GM12878 (cell line): ENCODE measurements around the gene CLDN6. TPM values are rescaled to one million over a fixed set of nuclear protein-coding genes. Genes with fewer than 3 reads are reported as not detected.
A peak's percentile ranks its signal among the peaks of the same experiment; 100 is the strongest.

Experiments
- CREM ChIP-seq: IDR thresholded peaks from 2 replicates; pipeline ENCODE4 v1.6.1; 2014; ENCODE audit warnings: antibody characterized with exemption, low read depth
- IRF4 ChIP-seq: IDR thresholded peaks from 2 replicates; pipeline ENCODE4 v1.6.1; 2011; ENCODE audit warnings: low read depth, low read length
- PML ChIP-seq: IDR thresholded peaks from 2 replicates; pipeline ENCODE4 v1.6.1; 2012; ENCODE audit warnings: low read length, inconsistent platforms
- SMAD5 ChIP-seq: IDR thresholded peaks from 2 replicates; pipeline ENCODE4 v1.6.1; 2016; ENCODE audit warnings: antibody characterized with exemption, low read depth
- polyA plus RNA-seq, 11 experiments: library from polyadenylated mRNA; depleted of rRNA in 4 of 11; unstranded in 6 of 11; stranded (reverse) in 5 of 11; fragments of >200 nt; fragmentation: Nextera tagmentation in 4 of 11; fragmentation: Illumina TruSeq in 1 of 11; extraction: Ambion mirVana in 4 of 11; extraction: Trizol in 1 of 11; gene quantifications; 1 replicate in 1 of 11; 2 replicates in 10 of 11; pipeline versions ENCODE4 v1.2.1 to v1.2.3, GENCODE V29; 2011 to 2016; ENCODE audit warnings: inconsistent platforms in 2 of 11, missing spikeins in 2 of 11, low read depth in 1 of 11
- total RNA-seq, 4 experiments: library from RNA; depleted of rRNA in 3 of 4; stranded (reverse); fragments of >200 nt in 3 of 4; fragmentation: Illumina TruSeq in 1 of 4; extraction: Trizol in 1 of 4; gene quantifications; 2 replicates each; pipeline versions ENCODE4 v1.2.1 to v1.2.3, GENCODE V29; 2013 to 2021
- TF ChIP-seq, protein P1 (sequence below): IDR thresholded peaks from 2 replicates; pipeline ENCODE4 v1.6.1; 2012; ENCODE audit warnings: improper control_type of control experiment, low read depth, low read length; ENCODE audit not compliant: insufficient replicate concordance
- TF ChIP-seq, protein P2 (sequence below): fragments of 450-650 bp; formaldehyde crosslinking; IDR thresholded peaks from 2 replicates; pipeline ENCODE4 v1.4.0; 2020; ENCODE audit warnings: mild to moderate bottlenecking, moderate library complexity
- TF ChIP-seq, protein P3 (sequence below): IDR thresholded peaks from 2 replicates; pipeline ENCODE4 v1.6.1; 2012; ENCODE audit warnings: low read length, inconsistent platforms
- TF ChIP-seq, protein P4 (sequence below): fragments of 450-650 bp; IDR thresholded peaks from 2 replicates; pipeline ENCODE4 v1.6.1; 2016; ENCODE audit warnings: mild to moderate bottlenecking, moderate library complexity, borderline replicate concordance

Gene CLDN6
- total and polyA plus RNA-seq, 10 of the 15 experiments (the other 5 are each of a cell fraction or from before 2014, with no cell fraction given), result 0.15 to 0.26 (median 0.23) TPM; not detected in 7

DNA sequence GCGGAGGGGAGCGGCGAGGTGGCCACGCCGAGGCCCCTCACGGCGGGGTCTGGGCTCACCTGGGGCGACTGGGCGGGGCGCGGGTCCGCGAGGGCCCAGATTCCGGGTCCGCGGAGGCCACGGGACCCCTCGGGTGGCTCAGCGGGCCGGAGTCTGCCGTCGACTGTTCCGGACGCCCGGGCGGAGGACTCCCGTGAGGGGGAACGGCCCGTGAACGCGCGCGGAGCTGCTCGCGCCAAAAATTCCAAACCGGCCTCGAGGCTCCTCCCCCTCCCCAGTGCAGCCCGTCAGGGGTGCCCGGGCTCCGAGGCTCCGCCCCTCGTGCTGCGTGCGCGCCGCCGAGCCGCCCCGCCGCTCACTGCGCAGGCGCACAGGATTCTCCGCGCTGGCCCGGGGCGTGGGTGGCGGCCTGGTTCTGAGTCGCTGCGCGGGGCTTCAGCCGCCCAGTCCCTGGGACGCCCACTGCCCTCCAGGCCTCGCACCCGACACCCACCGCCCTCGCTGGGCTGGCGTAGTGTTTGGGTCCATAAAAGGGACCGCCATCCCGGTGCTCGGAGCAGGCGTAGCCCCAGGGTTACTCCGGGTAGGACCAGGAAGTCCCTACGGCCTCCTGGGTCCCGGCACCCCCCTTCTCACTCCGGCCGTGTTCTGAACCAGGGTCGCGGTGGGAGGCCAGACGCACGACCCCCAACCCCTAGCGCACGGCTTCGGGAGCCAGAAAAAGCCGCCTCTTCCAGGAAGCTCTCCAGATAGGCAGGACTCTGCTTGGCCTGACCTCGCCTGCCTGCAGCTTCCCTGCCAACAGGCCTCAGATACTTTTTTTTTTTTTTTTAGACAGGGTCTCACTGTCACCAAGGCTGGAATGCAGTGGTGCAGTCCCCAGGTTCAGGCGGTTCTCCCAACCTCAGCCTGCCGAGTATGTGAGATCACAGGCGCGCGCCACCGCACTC is 37.5 kb downstream of the CLDN6 start, which contains the start of gene PKMYT1 (continued):
- TF ChIP-seq, protein P1, sequence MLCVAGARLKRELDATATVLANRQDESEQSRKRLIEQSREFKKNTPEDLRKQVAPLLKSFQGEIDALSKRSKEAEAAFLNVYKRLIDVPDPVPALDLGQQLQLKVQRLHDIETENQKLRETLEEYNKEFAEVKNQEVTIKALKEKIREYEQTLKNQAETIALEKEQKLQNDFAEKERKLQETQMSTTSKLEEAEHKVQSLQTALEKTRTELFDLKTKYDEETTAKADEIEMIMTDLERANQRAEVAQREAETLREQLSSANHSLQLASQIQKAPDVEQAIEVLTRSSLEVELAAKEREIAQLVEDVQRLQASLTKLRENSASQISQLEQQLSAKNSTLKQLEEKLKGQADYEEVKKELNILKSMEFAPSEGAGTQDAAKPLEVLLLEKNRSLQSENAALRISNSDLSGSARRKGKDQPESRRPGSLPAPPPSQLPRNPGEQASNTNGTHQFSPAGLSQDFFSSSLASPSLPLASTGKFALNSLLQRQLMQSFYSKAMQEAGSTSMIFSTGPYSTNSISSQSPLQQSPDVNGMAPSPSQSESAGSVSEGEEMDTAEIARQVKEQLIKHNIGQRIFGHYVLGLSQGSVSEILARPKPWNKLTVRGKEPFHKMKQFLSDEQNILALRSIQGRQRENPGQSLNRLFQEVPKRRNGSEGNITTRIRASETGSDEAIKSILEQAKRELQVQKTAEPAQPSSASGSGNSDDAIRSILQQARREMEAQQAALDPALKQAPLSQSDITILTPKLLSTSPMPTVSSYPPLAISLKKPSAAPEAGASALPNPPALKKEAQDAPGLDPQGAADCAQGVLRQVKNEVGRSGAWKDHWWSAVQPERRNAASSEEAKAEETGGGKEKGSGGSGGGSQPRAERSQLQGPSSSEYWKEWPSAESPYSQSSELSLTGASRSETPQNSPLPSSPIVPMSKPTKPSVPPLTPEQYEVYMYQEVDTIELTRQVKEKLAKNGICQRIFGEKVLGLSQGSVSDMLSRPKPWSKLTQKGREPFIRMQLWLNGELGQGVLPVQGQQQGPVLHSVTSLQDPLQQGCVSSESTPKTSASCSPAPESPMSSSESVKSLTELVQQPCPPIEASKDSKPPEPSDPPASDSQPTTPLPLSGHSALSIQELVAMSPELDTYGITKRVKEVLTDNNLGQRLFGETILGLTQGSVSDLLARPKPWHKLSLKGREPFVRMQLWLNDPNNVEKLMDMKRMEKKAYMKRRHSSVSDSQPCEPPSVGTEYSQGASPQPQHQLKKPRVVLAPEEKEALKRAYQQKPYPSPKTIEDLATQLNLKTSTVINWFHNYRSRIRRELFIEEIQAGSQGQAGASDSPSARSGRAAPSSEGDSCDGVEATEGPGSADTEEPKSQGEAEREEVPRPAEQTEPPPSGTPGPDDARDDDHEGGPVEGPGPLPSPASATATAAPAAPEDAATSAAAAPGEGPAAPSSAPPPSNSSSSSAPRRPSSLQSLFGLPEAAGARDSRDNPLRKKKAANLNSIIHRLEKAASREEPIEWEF, result no peak
- no peak for TF ChIP-seq IRF4
- no peak for TF ChIP-seq CREM
- TF ChIP-seq, protein P2, sequence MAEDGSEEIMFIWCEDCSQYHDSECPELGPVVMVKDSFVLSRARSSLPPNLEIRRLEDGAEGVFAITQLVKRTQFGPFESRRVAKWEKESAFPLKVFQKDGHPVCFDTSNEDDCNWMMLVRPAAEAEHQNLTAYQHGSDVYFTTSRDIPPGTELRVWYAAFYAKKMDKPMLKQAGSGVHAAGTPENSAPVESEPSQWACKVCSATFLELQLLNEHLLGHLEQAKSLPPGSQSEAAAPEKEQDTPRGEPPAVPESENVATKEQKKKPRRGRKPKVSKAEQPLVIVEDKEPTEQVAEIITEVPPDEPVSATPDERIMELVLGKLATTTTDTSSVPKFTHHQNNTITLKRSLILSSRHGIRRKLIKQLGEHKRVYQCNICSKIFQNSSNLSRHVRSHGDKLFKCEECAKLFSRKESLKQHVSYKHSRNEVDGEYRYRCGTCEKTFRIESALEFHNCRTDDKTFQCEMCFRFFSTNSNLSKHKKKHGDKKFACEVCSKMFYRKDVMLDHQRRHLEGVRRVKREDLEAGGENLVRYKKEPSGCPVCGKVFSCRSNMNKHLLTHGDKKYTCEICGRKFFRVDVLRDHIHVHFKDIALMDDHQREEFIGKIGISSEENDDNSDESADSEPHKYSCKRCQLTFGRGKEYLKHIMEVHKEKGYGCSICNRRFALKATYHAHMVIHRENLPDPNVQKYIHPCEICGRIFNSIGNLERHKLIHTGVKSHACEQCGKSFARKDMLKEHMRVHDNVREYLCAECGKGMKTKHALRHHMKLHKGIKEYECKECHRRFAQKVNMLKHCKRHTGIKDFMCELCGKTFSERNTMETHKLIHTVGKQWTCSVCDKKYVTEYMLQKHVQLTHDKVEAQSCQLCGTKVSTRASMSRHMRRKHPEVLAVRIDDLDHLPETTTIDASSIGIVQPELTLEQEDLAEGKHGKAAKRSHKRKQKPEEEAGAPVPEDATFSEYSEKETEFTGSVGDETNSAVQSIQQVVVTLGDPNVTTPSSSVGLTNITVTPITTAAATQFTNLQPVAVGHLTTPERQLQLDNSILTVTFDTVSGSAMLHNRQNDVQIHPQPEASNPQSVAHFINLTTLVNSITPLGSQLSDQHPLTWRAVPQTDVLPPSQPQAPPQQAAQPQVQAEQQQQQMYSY, result no peak
- TF ChIP-seq, protein P3, sequence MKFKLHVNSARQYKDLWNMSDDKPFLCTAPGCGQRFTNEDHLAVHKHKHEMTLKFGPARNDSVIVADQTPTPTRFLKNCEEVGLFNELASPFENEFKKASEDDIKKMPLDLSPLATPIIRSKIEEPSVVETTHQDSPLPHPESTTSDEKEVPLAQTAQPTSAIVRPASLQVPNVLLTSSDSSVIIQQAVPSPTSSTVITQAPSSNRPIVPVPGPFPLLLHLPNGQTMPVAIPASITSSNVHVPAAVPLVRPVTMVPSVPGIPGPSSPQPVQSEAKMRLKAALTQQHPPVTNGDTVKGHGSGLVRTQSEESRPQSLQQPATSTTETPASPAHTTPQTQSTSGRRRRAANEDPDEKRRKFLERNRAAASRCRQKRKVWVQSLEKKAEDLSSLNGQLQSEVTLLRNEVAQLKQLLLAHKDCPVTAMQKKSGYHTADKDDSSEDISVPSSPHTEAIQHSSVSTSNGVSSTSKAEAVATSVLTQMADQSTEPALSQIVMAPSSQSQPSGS, result no peak
- TF ChIP-seq, protein P4, sequence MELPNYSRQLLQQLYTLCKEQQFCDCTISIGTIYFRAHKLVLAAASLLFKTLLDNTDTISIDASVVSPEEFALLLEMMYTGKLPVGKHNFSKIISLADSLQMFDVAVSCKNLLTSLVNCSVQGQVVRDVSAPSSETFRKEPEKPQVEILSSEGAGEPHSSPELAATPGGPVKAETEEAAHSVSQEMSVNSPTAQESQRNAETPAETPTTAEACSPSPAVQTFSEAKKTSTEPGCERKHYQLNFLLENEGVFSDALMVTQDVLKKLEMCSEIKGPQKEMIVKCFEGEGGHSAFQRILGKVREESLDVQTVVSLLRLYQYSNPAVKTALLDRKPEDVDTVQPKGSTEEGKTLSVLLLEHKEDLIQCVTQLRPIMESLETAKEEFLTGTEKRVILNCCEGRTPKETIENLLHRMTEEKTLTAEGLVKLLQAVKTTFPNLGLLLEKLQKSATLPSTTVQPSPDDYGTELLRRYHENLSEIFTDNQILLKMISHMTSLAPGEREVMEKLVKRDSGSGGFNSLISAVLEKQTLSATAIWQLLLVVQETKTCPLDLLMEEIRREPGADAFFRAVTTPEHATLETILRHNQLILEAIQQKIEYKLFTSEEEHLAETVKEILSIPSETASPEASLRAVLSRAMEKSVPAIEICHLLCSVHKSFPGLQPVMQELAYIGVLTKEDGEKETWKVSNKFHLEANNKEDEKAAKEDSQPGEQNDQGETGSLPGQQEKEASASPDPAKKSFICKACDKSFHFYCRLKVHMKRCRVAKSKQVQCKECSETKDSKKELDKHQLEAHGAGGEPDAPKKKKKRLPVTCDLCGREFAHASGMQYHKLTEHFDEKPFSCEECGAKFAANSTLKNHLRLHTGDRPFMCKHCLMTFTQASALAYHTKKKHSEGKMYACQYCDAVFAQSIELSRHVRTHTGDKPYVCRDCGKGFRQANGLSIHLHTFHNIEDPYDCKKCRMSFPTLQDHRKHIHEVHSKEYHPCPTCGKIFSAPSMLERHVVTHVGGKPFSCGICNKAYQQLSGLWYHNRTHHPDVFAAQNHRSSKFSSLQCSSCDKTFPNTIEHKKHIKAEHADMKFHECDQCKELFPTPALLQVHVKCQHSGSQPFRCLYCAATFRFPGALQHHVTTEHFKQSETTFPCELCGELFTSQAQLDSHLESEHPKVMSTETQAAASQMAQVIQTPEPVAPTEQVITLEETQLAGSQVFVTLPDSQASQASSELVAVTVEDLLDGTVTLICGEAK, result no peak
- peak; percentile 87 for TF ChIP-seq SMAD5
- TF ChIP-seq PML, result peak; percentile 58; the same call in 1 of the 2 replicates
